Mesenchymal stem cell (in vitro differentiated cells and primary cell): ENCODE results near the gene XCL2.

Source experiments
- DNase-seq: peaks from one replicate; pipeline ENCODE4 v3.0.0-alpha.2; 2013
- H2AFZ ChIP-seq: one replicate; pipeline ENCODE4 v1.6.1; 2013; ENCODE audit warnings: low read depth, mild to moderate bottlenecking, control low read depth, inconsistent platforms, low read length, moderate library complexity
- H2AK5ac ChIP-seq: 2 replicates; pipeline ENCODE4 v1.6.1; 2013; ENCODE audit warnings: low read length, moderate library complexity, mild to moderate bottlenecking, inconsistent platforms; ENCODE audit not compliant: severe bottlenecking
- H2BK120ac ChIP-seq: one replicate; pipeline ENCODE4 v1.6.1; 2013; ENCODE audit warnings: low read depth, mild to moderate bottlenecking, inconsistent platforms, low read length, moderate library complexity
- H2BK12ac ChIP-seq, 2 experiments: one replicate each; pipeline ENCODE4 v1.6.1; 2013; ENCODE audit warnings: inconsistent platforms in 2 of 2, low read length in 2 of 2, mild to moderate bottlenecking in 2 of 2, moderate library complexity in 2 of 2, control low read depth in 1 of 2
- H2BK15ac ChIP-seq: one replicate; pipeline ENCODE4 v1.6.1; 2013; ENCODE audit warnings: mild to moderate bottlenecking, low read depth, inconsistent platforms; ENCODE audit not compliant: poor library complexity, severe bottlenecking
- H2BK5ac ChIP-seq: 2 replicates; pipeline ENCODE4 v1.6.1; 2013; ENCODE audit warnings: low read depth, mild to moderate bottlenecking, low read length, control low read depth, inconsistent platforms; ENCODE audit not compliant: poor library complexity, severe bottlenecking
- H3K14ac ChIP-seq, 2 experiments: one replicate each; pipeline ENCODE4 v1.6.1; 2013; ENCODE audit warnings: inconsistent platforms in 2 of 2, low read length in 2 of 2, control low read depth in 1 of 2, mild to moderate bottlenecking in 1 of 2, moderate library complexity in 1 of 2
- H3K18ac ChIP-seq, 2 experiments: one replicate each; pipeline ENCODE4 v1.6.1; 2013; ENCODE audit warnings: inconsistent platforms in 2 of 2, low read length in 2 of 2, control low read depth in 1 of 2, low read depth in 1 of 2, mild to moderate bottlenecking in 1 of 2
- H3K23ac ChIP-seq, 2 experiments: one replicate each; pipeline ENCODE4 v1.6.1; 2013; ENCODE audit warnings: inconsistent platforms in 2 of 2, low read length in 2 of 2, mild to moderate bottlenecking in 2 of 2, moderate library complexity in 2 of 2, control low read depth in 1 of 2
- H3K27ac ChIP-seq: 2 replicates; pipeline ENCODE4 v1.5.1; 2013; ENCODE audit warnings: mild to moderate bottlenecking, moderate library complexity, low read length, control low read depth, inconsistent platforms; ENCODE audit not compliant: poor library complexity, severe bottlenecking
- H3K27me3 ChIP-seq, 2 experiments: 2 replicates each; pipeline versions ENCODE4 v1.6.1 to v1.7.0; 2013; ENCODE audit warnings: low read length in 2 of 2, mild to moderate bottlenecking in 2 of 2, moderate library complexity in 2 of 2, control low read depth in 1 of 2, inconsistent platforms in 1 of 2; ENCODE audit not compliant: control insufficient read depth in 1 of 2, insufficient read depth in 1 of 2
- H3K36me3 ChIP-seq, 2 experiments: 2 replicates each; pipeline versions ENCODE4 v1.6.1 to v1.7.0; 2013; ENCODE audit warnings: low read length in 2 of 2, control low read depth in 1 of 2, inconsistent platforms in 1 of 2, low read depth in 1 of 2, mild to moderate bottlenecking in 1 of 2; ENCODE audit not compliant: insufficient read depth in 2 of 2, control insufficient read depth in 1 of 2
- H3K4ac ChIP-seq, 2 experiments: one replicate each; pipeline ENCODE4 v1.6.1; 2013; ENCODE audit warnings: inconsistent platforms in 2 of 2, low read length in 2 of 2, mild to moderate bottlenecking in 2 of 2, moderate library complexity in 2 of 2, control low read depth in 1 of 2, low read depth in 1 of 2
- H3K4me1 ChIP-seq: 2 replicates; pipeline ENCODE4 v1.6.1; 2013; ENCODE audit warnings: low read depth, low read length, control low read depth; ENCODE audit not compliant: control insufficient read depth, insufficient read depth
- H3K4me2 ChIP-seq: 2 replicates; pipeline ENCODE4 v1.6.1; 2013; ENCODE audit warnings: low read length, mild to moderate bottlenecking, inconsistent platforms; ENCODE audit not compliant: poor library complexity, severe bottlenecking
- H3K4me3 ChIP-seq, 2 experiments: 2 replicates each; pipeline versions ENCODE4 v1.5.1 to v1.7.0; 2013; ENCODE audit warnings: low read length in 2 of 2, mild to moderate bottlenecking in 2 of 2, control low read depth in 1 of 2, low read depth in 1 of 2; ENCODE audit not compliant: insufficient read depth in 1 of 2
- H3K79me1 ChIP-seq: replicated peaks from 2 replicates; pipeline ENCODE4 v1.6.1; 2013; ENCODE audit warnings: mild to moderate bottlenecking, control low read depth, low read length, inconsistent platforms; ENCODE audit not compliant: poor library complexity, severe bottlenecking
- H3K9ac ChIP-seq: 2 replicates; pipeline ENCODE4 v1.7.0; 2013; ENCODE audit warnings: mild to moderate bottlenecking, low read length, moderate library complexity
- H3K9me3 ChIP-seq: 2 replicates; pipeline ENCODE4 v1.7.0; 2013; ENCODE audit warnings: mild to moderate bottlenecking, low read length; ENCODE audit not compliant: control insufficient read depth
- H4K8ac ChIP-seq: one replicate; pipeline ENCODE4 v1.6.1; 2013; ENCODE audit warnings: inconsistent platforms, mild to moderate bottlenecking, low read length, moderate library complexity
- H4K91ac ChIP-seq: one replicate; pipeline ENCODE4 v1.6.1; 2013; ENCODE audit warnings: mild to moderate bottlenecking, low read length, inconsistent platforms
- WGBS: methylation state at CpG from one replicate; pipeline ENCODE4 v1.1.7; 2013; ENCODE audit warnings: mixed read lengths; 5-methylcytosine and 5-hydroxymethylcytosine counted together

XCL2 gene

DNA sequence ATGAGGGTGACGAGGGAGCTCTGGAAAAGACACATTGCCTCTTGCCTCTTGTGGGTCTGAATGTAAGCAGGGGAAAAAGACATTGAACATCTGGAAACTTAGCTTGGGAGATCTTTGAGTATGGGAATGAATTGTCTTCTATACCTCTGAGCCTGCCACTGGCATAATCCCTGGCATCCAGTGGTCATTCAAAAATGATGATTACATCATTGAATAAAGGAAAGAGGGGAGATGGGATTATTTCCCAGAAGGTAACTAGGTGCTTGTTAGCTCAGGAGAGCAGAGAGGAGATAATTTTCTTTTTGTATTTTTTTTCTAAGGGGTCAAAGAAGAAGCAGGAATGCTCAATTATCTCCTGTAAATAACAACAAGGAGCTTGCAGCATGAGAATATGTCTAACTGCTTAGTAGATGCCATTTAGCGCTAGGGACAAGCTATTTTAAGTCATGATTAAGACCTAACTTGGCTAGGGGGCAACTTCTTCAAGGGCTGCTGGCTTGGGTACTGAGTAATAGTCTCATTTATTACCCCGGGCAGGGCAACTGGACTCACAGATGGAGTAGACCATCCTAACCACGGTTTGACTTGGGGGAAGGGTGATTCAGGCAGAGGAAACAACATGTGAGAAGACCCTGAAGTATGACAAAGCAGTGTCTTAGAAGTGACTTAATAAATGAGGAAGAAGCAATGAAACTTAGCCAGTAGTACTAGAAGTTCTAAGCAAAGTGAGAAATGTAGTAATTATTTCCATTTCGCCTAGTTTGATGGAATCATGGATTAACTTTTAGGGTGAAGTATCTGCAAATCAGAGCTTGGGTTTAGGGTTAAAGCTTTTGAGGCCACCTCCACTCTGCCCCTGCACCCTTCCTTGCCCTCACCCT lies 11.0 kb upstream of the XCL2 start:
- H4K8ac ChIP-seq: no peak overlapping the region
- 88% methylated on average over 5 of the region's 5 CpGs for WGBS

DNA sequence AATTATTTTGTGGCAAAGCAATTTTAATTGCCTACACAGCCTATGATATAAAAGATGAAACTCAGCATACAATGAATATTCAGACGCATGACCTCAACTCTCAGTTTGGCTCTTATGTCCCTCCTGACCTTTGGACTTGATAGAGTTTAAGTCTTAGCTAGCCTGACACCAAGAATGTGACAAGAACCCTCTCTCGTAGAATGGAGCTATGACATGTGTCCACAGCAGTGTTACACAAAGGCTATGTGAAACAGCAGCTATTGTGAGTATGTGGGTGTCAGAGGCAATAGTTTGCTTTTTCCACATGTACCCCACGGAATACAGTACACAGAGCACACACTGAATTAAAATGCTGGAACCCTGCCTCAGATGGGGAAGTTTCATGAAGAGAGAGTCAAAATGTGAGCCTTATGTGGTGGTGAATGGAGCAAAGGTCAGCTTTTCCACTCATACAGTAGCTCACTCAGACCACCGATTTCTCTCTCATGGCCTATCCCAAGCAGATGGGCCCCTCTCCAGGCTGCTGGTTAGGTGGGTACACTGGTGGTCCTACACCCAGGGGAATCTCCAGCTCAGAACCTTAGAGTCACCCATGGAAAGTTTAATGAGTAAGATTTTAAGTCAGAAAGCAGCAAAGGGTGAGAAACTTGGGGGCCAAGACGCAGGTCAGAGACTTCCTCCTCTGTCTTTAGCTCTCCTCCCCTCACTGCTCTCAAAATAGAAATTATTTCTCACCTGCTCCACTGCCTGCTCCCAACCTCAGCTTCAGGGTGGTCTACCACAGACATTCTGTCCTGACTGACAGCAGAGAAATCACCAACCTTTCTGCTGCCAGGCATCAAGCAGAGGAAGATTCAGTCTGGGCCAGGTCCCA lies 10.1 kb upstream of the XCL2 start:
- WGBS: 70% methylated on average over 4 of the region's 5 CpGs

More for the DNA sequence above, 11.0 kb upstream of the XCL2 start:
- Histone ChIP-seq H3K23ac (no peak overlapping the region), H3K4ac (no peak overlapping the region), H2BK15ac (no peak overlapping the region), H3K36me3 (no peaks in the 10 kb centered on the region), H2AK5ac (no peak overlapping the region), H4K91ac (no peak overlapping the region), H3K4me1 (no peaks in the 10 kb centered on the region), H2BK120ac (no peak overlapping the region), H3K79me1 (no peaks in the 10 kb centered on the region), H3K9me3 (no peaks in the 10 kb centered on the region), H3K27me3 (no peaks in the 10 kb centered on the region), H3K18ac (no peak overlapping the region), H2BK5ac (no peak overlapping the region), H2AFZ (no peak overlapping the region), H3K14ac (no peak overlapping the region), H3K27ac (no peak overlapping the region), H2BK12ac (no peak overlapping the region), H3K4me2 (no peak overlapping the region), H3K4me3 (no peak overlapping the region), H3K9ac (no peak overlapping the region)
- DNase-seq: no peak

DNA sequence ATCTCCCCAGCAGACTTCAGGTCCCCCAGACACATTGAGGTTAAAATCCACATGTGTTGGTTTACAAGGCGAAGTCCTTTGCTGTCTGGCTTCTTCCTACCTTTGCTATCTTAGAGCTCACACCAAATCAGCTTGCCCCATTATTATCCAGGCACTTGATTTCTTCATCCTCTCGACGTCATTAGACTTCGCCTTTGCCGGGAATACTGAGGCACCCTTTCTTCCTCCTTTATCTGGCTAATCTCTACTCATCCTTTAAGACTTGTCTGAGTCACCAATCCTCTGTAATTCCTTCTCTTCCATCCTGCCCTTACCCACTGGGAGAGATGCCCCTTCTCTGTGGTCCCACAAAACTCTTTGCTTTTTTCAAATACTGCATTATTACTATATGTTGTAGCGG lies 9.2 kb upstream of the XCL2 start:
- Histone ChIP-seq H2BK5ac (no peak overlapping the region), H3K9me3 (no peaks in the 10 kb centered on the region), H2BK15ac (no peak overlapping the region), H2AFZ (no peak overlapping the region), H3K4me1 (no peaks in the 10 kb centered on the region), H3K27ac (no peak overlapping the region), H2AK5ac (no peak overlapping the region), H2BK120ac (no peak overlapping the region), H2BK12ac (no peak overlapping the region), H3K9ac (no peak overlapping the region), H3K23ac (no peak overlapping the region), H3K14ac (no peak overlapping the region), H3K27me3 (no peaks in the 10 kb centered on the region), H3K36me3 (no peaks in the 10 kb centered on the region), H4K91ac (no peak overlapping the region), H3K4me3 (no peak overlapping the region), H3K4me2 (no peak overlapping the region), H4K8ac (no peak overlapping the region), H3K18ac (no peak overlapping the region), H3K79me1 (no peaks in the 10 kb centered on the region), H3K4ac (no peak overlapping the region)
- no peak for DNase-seq
- 90% methylated on average over 5 of the region's 6 CpGs for WGBS

More for the DNA sequence above, 10.1 kb upstream of the XCL2 start:
- H2AFZ ChIP-seq: no peak overlapping the region
- no peaks in the 10 kb centered on the region for H3K9me3 ChIP-seq
- H2BK120ac ChIP-seq: no peak overlapping the region
- no peak overlapping the region for H3K4ac ChIP-seq
- no peaks in the 10 kb centered on the region for H3K79me1 ChIP-seq
- H3K23ac ChIP-seq: no peak overlapping the region
- H3K9ac ChIP-seq: no peak overlapping the region
- DNase-seq: no peak
- no peaks in the 10 kb centered on the region for H3K27me3 ChIP-seq
- peak overlapping the region in 1 of 2 experiments; percentile 71 for H3K14ac ChIP-seq
- no peak overlapping the region for H2BK12ac ChIP-seq
- no peak overlapping the region for H3K27ac ChIP-seq
- no peak overlapping the region for H2BK15ac ChIP-seq
- no peak overlapping the region for H4K8ac ChIP-seq
- no peak overlapping the region for H3K4me2 ChIP-seq
- no peak overlapping the region for H2AK5ac ChIP-seq
- no peak overlapping the region for H2BK5ac ChIP-seq
- H3K4me3 ChIP-seq: no peak overlapping the region
- H3K4me1 ChIP-seq: no peaks in the 10 kb centered on the region
- no peak overlapping the region for H4K91ac ChIP-seq
- no peak overlapping the region for H3K18ac ChIP-seq
- no peaks in the 10 kb centered on the region for H3K36me3 ChIP-seq

DNA sequence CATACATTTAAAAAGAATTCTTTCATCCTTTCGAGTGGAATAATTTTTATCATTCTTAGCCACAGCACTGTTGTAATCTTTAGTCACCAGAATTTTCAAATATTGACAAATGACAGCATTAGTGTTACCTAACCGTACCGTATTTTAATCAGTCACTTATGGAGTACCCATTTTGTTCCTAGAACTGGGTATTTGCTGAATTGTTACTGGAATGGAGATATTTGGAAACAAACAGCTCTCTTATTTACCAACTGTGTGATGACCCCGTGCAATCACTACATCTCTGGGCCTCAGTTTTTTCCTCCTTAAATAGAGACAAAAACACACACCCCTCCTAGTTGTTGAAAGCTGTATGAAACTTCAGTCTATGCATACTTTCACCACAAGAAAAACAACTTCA lies 7.9 kb upstream of the XCL2 start:
- Histone ChIP-seq H3K18ac (no peak overlapping the region), H3K4me3 (no peak overlapping the region), H3K79me1 (no peaks in the 10 kb centered on the region), H3K27ac (no peak overlapping the region), H3K23ac (no peak overlapping the region), H2AFZ (no peak overlapping the region), H2BK5ac (no peak overlapping the region), H3K9ac (no peak overlapping the region), H3K4me2 (no peak overlapping the region), H3K9me3 (no peaks in the 10 kb centered on the region), H4K8ac (no peak overlapping the region), H3K14ac (no peak overlapping the region), H4K91ac (no peak overlapping the region), H3K4me1 (no peaks in the 10 kb centered on the region), H2BK120ac (no peak overlapping the region), H3K36me3 (no peaks in the 10 kb centered on the region), H3K4ac (no peak overlapping the region), H2AK5ac (no peak overlapping the region), H2BK15ac (no peak overlapping the region), H3K27me3 (no peaks in the 10 kb centered on the region), H2BK12ac (no peak overlapping the region)
- WGBS: 88% methylated on average over 4 of the region's 4 CpGs
- DNase-seq: no peak
